SJSA1 (cell line): ENCODE measurements around the gene UNC93B1. TPM values are rescaled to one million over a fixed set of nuclear protein-coding genes. Genes with fewer than 3 reads are reported as not detected.
A peak's percentile ranks its signal among the peaks of the same experiment; 100 is the strongest.

Source experiments
- DNase-seq, 2 experiments: peaks; one replicate each; pipeline ENCODE4 v3.0.0-alpha.2; 2015 to 2020; ENCODE audit warnings: low spot score in 2 of 2, low read depth in 1 of 2
- H3K27ac ChIP-seq: fragments of 250-450 bp; sonication (Bioruptor Pico); 2 replicates; pipeline ENCODE4 v1.5.1; 2020; ENCODE audit warnings: mild to moderate bottlenecking, moderate library complexity
- H3K27me3 ChIP-seq: fragments of 250-450 bp; sonication (Bioruptor Pico); replicated peaks from 2 replicates; pipeline ENCODE4 v1.5.1; 2020; ENCODE audit warnings: mild to moderate bottlenecking, moderate library complexity
- H3K36me3 ChIP-seq: fragments of 250-450 bp; sonication (Bioruptor Pico); 2 replicates; pipeline ENCODE4 v1.5.1; 2020; ENCODE audit warnings: mild to moderate bottlenecking
- H3K4me1 ChIP-seq: fragments of 250-450 bp; sonication (Bioruptor Pico); replicated peaks from 2 replicates; pipeline ENCODE4 v1.6.1; 2021; ENCODE audit warnings: mild to moderate bottlenecking
- H3K4me3 ChIP-seq: fragments of 250-450 bp; sonication (Bioruptor Pico); 2 replicates; pipeline ENCODE4 v1.5.1; 2020; ENCODE audit warnings: mild to moderate bottlenecking
- H3K9me3 ChIP-seq: fragments of 250-450 bp; sonication (Bioruptor Pico); replicated peaks from 2 replicates; pipeline ENCODE4 v1.5.1; 2020; ENCODE audit warnings: mild to moderate bottlenecking
- total RNA-seq: library from RNA; depleted of rRNA; stranded (reverse); fragments of >200 nt; shearing (Covaris generic); gene quantifications from 2 replicates; pipeline ENCODE4 v1.2.3, GENCODE V29; 2014

UNC93B1 gene
- total RNA-seq, 1 experiment from 2014 or later: 53.8 TPM

DNA sequence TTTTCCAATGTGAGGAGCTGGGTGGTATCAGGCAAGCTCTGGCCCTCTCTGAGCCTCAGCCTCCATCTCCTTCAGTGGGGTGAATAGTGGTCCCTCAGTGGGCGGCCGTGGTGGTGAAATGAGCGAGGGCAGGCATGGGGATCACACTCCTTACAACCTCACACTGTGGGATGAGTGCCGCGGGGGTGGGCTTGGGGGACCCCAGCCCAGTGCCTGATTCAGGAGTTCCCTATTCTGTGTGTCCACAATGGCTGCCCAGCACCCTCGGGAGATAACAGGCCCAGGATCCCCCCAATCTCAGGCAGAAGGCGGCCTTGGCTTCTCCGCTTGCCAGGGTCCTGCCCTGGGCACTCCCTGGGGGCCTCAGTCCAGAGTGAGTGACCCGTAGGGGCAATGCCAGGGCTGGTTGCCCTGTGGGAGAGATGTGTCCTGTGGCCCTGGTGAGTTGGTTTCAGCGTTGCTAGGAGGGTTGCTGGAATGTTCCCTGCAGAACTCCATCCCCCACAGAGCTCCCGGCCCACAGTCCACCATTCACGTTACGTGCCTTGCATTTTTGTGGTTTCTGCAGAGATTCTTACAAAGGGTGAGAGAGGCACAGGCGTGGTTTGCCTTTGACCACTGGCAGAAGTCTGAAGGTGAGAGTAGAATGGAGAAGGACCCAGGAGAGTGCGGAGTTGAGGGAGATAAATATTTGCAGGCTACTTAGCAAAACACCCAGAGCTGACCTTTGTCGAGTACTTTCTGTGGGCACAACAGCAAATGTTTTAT is 9.1 kb upstream of the UNC93B1 start:
- Histone ChIP-seq H3K4me1 (peaks cover 62% of the 10 kb centered on the region), H3K27me3 (no peaks in the 10 kb centered on the region), H3K36me3 (peaks cover 24% of the 10 kb centered on the region), H3K4me3 (no peak overlapping the region), H3K9me3 (no peaks in the 10 kb centered on the region), H3K27ac (peak overlapping the region; percentile 98)
- DNase-seq: peak; percentile 99

DNA sequence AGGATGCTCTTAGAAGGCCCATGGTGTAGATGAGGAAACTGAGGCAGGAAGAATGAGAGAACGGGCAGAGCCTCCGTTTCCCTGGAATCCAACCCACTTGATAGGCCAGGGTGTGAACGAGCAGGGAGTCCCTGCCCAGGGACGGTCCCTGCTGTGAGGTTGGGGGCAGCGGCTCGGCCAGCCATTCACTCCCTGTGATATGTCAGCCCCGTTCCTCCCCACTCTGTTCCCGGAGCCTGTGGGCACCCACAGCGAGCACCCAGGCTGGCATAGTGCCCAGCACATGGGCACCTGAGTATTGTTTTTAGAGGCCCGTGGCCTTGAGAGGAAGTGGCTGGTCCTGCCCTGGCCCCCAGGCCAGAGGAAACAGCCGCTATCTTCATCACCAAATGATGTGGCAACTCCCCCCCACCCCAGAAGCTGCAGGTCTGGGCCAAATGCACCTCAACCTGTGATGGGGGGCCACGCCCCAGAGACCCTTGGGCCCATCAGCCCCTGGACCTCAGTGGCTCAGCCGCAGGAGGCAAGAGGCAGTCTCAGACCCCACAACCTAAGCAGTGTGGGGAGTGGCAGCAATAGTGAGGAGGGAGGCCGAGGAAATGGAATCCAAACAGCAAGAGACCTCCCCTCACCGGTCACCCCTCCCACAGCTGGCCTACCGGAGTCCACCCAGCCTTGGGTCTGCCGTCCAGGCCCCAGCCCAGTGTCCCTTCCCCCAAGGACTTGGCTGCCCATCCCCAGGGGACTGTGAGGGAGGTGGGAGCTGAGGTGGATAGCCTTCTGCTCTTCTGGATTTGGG is 8.3 kb upstream of the UNC93B1 start:
- no peak for DNase-seq
- Histone ChIP-seq H3K27ac (peak overlapping the region; percentile 98), H3K9me3 (no peaks in the 10 kb centered on the region), H3K4me3 (no peak overlapping the region), H3K36me3 (peaks cover 24% of the 10 kb centered on the region), H3K4me1 (peaks cover 62% of the 10 kb centered on the region), H3K27me3 (no peaks in the 10 kb centered on the region)

DNA sequence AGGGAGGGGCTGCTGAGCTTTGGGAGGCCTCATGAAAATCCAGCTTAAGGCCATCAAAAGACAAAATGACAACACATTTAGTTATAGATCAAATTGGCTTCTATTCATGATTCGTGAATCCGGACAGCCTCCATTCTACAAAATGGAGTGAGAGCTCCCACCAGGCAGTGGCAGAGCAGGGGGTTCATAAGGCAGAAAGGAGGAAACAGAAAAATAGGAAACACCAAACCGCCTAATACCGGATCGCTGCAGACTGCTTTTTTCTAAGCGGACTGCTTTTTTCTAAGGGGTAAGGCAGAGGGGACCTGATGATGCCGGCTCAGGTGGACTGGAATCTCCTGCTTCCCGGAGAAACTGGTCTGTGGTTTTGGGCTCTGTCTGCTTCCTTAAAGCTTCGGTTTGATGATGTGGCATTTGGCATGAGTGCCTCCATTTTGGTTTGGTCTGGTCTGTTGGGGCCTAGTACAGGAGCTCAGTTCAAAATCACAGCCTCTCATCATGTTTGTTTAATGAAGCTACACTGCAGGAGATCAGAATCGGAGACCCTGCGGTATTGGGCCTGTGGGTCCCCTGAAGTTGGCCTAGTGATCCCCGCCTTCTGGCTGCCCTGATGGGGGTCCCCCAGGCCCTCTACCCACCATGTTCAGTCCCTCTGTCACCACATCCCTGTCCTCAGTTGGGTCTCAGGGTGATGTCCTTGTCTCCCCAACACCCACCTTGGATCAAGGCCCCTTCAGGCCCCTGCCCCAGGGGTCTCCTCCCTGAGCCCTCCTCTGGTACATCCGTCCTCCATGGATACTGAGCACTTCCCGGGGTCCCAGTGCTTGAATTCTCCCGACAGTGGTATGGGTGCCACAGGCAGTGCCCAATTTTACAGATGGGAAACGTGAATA is 7.4 kb upstream of the UNC93B1 start:
- Histone ChIP-seq H3K4me1 (peaks cover 62% of the 10 kb centered on the region), H3K4me3 (peak overlapping the region; percentile 43), H3K9me3 (no peaks in the 10 kb centered on the region), H3K36me3 (peaks cover 24% of the 10 kb centered on the region), H3K27me3 (no peaks in the 10 kb centered on the region), H3K27ac (peak overlapping the region; percentile 98)
- DNase-seq: no peak

DNA sequence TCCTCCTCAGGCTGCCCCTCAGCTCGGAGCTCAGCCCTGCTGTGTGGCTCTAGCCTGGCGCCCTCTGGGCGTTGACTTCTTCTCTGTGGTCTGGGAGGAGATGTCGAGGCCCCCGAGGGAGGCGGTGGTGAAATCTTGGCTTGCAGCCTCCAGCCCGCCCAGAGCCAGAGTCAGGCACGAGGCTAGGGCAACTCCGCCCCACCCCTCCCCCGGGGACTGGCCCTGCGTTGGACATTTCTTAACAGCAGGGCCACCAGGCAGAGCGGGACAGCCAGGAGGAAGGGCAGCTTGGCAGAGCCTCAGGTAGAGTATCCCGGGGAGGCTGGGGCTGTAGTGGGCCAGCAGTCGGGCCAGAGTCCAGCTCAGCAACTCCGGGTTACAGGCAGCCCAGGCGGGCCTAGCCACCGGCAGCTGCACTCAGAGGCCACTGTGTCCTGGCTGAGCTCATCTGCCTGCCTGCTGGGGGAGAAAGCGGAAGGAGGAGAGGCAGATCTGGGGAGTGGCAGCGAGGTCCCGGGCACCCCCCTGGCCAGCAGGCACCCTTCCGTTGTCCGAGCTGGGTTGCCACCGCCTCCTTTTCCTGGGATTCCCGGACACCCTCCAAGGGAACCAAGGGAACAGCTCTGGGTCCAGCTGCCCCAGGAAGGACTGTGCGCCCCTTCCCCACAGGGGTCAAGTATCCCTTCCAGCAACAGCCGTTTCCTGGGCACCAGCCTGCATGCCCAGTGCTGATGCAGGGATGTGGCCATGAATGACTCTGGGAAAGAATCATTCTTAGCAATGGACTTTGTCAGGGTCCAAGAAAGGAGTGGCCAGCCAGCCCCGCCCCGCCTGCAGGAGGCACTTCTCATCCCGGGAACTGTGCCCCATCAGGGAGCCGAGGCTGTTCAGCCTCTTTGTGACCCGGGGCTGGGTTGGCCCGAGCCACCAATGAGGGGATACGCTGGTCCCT is 6.5 kb upstream of the UNC93B1 start, which contains the start of gene ALDH3B1:
Gene ALDH3B1 (plus strand): TSS at position 238 of the 952 bp plus-strand sequence. CDS start 4,971 bp downstream, outside the sequence.
- peaks cover 24% of the 10 kb centered on the region for H3K36me3 ChIP-seq
- H3K27me3 ChIP-seq: no peaks in the 10 kb centered on the region
- DNase-seq: peak; percentile 99
- H3K27ac ChIP-seq: peak within 1 kb of the TSS; percentile 98
- H3K4me3 ChIP-seq: peak within 1 kb of the TSS; percentile 43
- H3K4me1 ChIP-seq: peaks cover 62% of the 10 kb centered on the region
- no peaks in the 10 kb centered on the region for H3K9me3 ChIP-seq

DNA sequence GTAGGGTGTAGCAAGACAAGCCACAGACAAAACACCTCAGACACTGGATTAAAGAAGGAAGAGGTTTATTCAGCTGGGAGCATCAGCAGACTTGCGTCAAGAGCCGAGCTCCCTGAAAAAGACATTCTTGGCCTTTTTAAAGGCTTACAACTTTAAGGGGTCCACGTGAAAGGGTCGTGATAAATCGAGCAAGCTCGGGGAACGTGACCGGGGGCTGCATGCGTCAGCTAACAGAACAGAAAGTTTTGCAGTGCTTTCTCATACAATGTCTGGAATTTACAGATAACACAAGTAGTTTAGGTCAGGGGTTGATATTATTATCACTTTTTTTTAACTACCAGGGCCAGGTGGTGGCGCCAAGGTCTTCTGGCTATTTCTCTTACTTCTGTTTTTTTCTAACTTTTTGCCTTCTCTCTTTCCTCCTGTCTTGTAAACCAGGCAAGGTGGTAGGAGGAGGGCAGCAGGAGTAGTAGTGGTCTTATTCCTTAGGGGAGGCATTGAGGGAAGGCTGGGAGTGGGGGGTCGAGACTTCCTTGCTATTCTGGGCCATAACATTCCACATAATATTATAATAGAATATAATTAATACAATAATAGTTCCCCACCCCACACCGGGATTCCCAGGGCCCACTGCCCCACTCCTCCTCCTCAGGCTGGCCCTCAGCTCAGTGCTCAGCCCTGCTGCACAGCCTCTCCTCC is 5.6 kb upstream of the UNC93B1 start:
- Histone ChIP-seq H3K4me1 (peaks cover 56% of the 10 kb centered on the region), H3K27me3 (no peaks in the 10 kb centered on the region), H3K27ac (peak overlapping the region; percentile 98), H3K9me3 (no peaks in the 10 kb centered on the region), H3K4me3 (peak overlapping the region; percentile 43), H3K36me3 (peaks cover 20% of the 10 kb centered on the region)
- DNase-seq: peak in 1 of 2 experiments; percentile 74

DNA sequence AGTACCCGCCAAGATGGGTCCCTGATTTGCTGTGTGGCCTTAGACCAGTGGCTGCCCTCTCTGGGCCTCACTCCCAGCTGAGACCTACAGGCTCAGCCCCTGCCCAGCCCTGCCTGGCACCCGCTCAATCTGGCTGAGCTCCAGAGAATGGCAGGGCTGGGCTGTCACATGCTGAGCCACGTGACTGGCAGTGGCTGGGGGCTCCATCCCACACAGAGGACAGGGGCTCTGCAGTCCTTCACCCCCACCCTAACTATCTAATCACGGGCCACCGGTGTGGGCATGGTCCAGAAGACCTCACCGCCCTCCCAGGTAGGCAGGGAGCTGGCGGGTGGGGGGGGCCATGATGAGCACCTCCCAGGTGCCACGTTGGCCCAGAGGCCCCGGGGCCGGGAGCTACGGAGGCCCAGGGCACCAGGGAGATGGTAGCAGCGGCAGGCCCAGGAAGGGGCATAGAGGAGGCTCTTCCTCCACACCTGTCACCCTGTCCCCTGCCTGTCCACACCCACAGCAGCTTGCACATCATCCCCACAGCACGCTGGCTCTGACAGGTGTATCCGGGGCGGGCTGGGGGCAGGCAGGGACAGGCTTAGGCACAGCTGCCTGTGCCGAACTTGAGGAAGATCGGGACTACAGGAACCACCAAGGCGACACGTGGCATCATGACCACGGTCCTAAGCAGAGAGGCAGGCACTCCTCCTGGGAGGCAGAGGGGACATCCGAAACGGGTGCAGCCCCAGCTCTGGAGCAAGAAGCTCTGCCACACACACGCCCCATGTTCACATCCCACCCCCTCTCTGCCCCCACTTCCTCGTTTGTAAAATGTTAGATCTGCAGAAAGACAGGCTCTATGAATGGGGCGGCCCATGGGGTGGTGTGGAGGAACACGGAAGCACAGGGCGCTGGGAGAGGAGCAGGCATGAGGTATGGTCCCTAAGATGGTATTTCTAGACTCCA is 4.8 kb upstream of the UNC93B1 start:
- peak in 1 of 2 experiments; percentile 56 for DNase-seq
- no peak overlapping the region for H3K4me3 ChIP-seq
- no peaks in the 10 kb centered on the region for H3K9me3 ChIP-seq
- no peak overlapping the region for H3K27ac ChIP-seq
- peaks cover 52% of the 10 kb centered on the region for H3K4me1 ChIP-seq
- H3K36me3 ChIP-seq: peaks cover 13% of the 10 kb centered on the region
- no peaks in the 10 kb centered on the region for H3K27me3 ChIP-seq

DNA sequence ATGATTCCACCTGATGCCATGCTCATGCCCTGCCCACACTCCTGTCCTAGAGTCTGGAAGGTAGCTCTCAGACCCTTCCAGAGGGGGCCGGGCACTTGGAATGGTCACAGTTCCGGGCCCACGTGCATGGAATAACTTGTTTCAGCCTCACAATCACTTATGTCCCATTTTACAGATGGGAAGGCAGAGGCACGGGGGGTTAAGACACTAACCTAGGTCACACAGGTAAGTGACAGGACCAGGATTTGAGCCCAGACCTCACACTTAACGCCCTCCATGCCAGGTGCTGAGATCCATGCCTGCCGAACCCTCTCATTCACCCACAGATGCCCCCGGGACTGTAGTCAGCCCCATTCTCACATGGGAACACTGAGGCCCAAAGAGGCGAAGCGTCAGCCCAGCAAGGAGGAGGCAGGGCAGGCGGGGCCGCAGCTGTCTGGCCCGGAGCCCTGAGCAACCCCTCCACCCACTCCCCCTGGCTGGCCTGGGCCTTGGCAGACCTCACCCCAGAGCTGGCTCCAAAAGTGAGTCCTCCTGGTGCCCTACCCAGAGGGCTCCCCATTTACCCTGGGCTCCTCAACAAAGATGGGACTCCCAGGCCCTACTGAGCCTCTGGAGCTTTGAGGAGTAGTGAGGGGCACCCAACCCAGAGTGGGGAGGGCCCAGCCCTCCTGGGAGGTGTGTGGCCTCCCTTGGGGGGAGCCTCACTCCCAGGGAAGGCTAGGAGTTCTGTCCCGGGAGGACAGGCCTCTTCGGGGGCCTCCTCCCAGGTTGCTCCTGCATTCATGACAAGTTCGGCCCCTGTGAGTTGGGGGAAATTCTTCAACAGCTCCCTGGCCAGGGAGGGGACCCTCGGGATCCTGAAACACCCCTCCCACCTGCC is 3.8 kb upstream of the UNC93B1 start:
- peaks cover 51% of the 10 kb centered on the region for H3K4me1 ChIP-seq
- H3K27me3 ChIP-seq: no peaks in the 10 kb centered on the region
- H3K27ac ChIP-seq: no peak overlapping the region
- H3K36me3 ChIP-seq: peaks cover 12% of the 10 kb centered on the region; the same call in 1 of the 2 replicates
- no peak overlapping the region for H3K4me3 ChIP-seq
- no peak for DNase-seq
- no peaks in the 10 kb centered on the region for H3K9me3 ChIP-seq

DNA sequence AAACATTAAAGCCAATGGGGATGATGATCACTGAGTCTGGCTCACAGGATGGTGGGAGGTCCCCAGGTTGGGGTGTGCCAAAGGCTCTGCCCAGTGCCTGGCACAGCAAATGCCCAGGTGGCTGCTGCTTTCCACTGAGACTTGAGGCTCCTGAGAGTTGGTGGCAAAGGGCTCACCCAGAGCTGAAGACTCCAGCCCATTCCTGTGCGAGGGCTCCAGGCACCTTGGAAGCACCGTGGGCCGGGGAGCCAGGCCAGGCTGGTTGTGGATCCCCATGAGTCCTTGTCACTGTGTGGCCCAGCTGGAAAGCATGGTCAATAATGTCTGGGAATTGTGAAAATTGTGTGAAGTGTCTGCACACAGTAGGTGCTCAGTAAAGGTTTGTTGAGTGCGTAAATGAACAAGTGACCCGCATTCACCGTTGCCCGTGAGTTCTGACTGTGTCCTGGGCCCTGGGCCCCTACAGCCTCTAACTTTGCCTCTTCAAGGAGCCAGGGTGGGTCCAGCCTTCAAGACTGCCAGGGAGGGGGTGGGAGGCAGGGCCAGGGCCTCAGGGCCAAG is 2.8 kb upstream of the UNC93B1 start:
- Histone ChIP-seq H3K9me3 (no peaks in the 10 kb centered on the region), H3K4me3 (no peak overlapping the region), H3K4me1 (peaks cover 40% of the 10 kb centered on the region), H3K36me3 (peaks cover 13% of the 10 kb centered on the region), H3K27ac (no peak overlapping the region), H3K27me3 (no peaks in the 10 kb centered on the region)
- DNase-seq: no peak

DNA sequence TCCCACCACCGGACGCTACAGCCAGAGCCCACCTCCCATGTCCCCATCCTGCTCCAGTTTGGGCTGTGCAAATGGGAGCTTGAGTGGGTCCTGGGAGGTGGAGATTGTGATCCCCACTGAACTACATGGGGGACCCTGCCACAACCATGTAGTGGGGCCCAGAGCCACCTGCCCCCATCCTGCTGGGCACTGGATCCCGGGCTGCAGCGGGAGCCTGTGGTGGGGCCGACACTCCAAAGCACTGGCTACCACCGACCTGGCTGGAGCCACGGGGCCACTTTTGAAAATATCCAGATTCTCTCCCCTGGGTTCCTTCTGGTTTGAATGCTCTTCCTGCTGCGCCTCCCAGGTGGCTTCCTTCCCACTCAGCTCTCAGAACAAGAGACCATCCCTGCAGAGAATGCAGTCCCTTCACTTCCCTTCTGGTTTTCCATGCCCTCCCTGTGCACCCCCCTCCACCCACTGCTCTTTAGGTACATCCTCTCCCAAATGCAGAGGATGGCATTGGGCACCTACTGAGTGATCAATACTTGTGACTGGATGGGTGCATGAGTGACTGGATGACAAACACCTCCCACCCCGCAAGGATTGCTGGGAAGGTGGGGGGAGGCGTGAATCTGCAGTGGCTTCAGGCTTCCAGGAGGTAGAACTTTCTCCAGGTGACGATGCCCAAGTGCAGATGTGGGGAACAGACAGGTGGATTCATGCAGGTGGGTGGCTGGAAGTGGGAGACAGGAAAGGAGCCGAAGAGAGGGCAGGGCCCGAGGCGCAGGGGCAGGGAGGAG is 846 bp upstream of the UNC93B1 start:
- peaks cover 21% of the 10 kb centered on the region for H3K4me1 ChIP-seq
- H3K4me3 ChIP-seq: peak overlapping the region; percentile 49
- peaks cover 7% of the 10 kb centered on the region; the same call in 1 of the 2 replicates for H3K36me3 ChIP-seq
- no peak overlapping the region for H3K27ac ChIP-seq
- H3K27me3 ChIP-seq: no peaks in the 10 kb centered on the region
- no peak for DNase-seq
- H3K9me3 ChIP-seq: no peaks in the 10 kb centered on the region
